HCT116 (cell line): ENCODE results near the gene FOXP2. TPM values are rescaled to one million over a fixed set of nuclear protein-coding genes. Genes with fewer than 3 reads are reported as not detected.

Source experiments
- ATAC-seq: fragments of 200-7000 bp; cut with Tn5 transposase; 2 replicates; pipeline ENCODE4 v1.9.1; 2020; ENCODE audit warnings: mild to moderate bottlenecking, moderate library complexity
- BruUV-seq: library from RNA; stranded (reverse); fragments of 400-500 nt; replicated peaks from 2 replicates; lab custom pipeline; 2021; lab: Mats Ljungman, UMichigan
- CTCF ChIA-PET: fragments of 300-600 bp; sonication (Branson Sonifier 250); formaldehyde crosslinking; loops from one replicate; lab custom pipeline; 2021; ENCODE audit warnings: antibody characterized with exemption; lab: Charles Lee
- POLR2A ChIA-PET: fragments of 300-600, 350-600 bp; sonication (Branson Sonifier 250); formaldehyde crosslinking; loops from one replicate; lab custom pipeline; 2021; ENCODE audit warnings: antibody characterized with exemption; lab: Charles Lee
- RAD21 ChIA-PET, 2 experiments: fragments of 300-600 bp; sonication (Branson Sonifier 250); formaldehyde crosslinking; loops; one replicate each; lab custom pipeline; 2023; ENCODE audit warnings: low total read pairs in 2 of 2; ENCODE audit not compliant: uncharacterized antibody in 2 of 2, unreplicated experiment in 2 of 2, low non-redundant PET in 1 of 2; lab: Charles Lee
- DNase-seq: peaks from one replicate; pipeline ENCODE4 v3.0.0-alpha.2; 2010; ENCODE audit warnings: low read depth, low spot score
- H2AFZ ChIP-seq: fragments of 200-600 bp; shearing (Covaris generic), sonication (generic); 2 replicates; pipeline ENCODE4 v1.6.1; 2017; ENCODE audit warnings: low read depth, mixed run types, mixed read lengths, antibody characterized with exemption, low read length; ENCODE audit not compliant: poor library complexity, severe bottlenecking
- H3K27ac ChIP-seq: 2 replicates; pipeline ENCODE4 v1.5.1; 2012; ENCODE audit warnings: low read depth, low read length
- H3K27me3 ChIP-seq: fragments of 200-600 bp; sonication (generic); 2 replicates; pipeline ENCODE4 v1.6.1; 2016; ENCODE audit warnings: mixed run types, low read length, mixed read lengths; ENCODE audit not compliant: insufficient read depth
- H3K36me3 ChIP-seq, 2 experiments: fragments of 200-500 bp in 1 of 2; fragments of 200-600 bp in 1 of 2; sonication (Bioruptor generic) in 1 of 2; sonication (generic) in 1 of 2; 2 replicates each; pipeline versions ENCODE4 v1.5.1 to v1.6.1; 2014 to 2016; ENCODE audit warnings: low read length in 2 of 2, inconsistent platforms in 1 of 2, mixed read lengths in 1 of 2, mixed run types in 1 of 2; ENCODE audit not compliant: insufficient read depth in 2 of 2, control insufficient read depth in 1 of 2
- H3K4me1 ChIP-seq, 2 experiments: fragments of 200-600 bp in 1 of 2; sonication (generic) in 1 of 2; 2 replicates each; pipeline versions ENCODE4 v1.5.1 to v1.6.1; 2012 to 2017; ENCODE audit warnings: low read length in 2 of 2, inconsistent platforms in 1 of 2, mild to moderate bottlenecking in 1 of 2, mixed read lengths in 1 of 2, mixed run types in 1 of 2, moderate library complexity in 1 of 2; ENCODE audit not compliant: insufficient read depth in 2 of 2, control insufficient read depth in 1 of 2
- H3K4me2 ChIP-seq: fragments of 200-600 bp; sonication (generic); 2 replicates; pipeline ENCODE4 v1.6.1; 2017; ENCODE audit warnings: mixed run types, low read length, mixed read lengths
- H3K4me3 ChIP-seq, 2 experiments: fragments of 200-600 bp in 1 of 2; sonication (generic) in 1 of 2; replicated peaks in 1 of 2; 2 replicates each; pipeline ENCODE4 v1.5.1; 2011 to 2016; ENCODE audit warnings: low read length in 2 of 2, control low read depth in 1 of 2, low read depth in 1 of 2, mild to moderate bottlenecking in 1 of 2, mixed read lengths in 1 of 2, mixed run types in 1 of 2
- H3K79me2 ChIP-seq: fragments of 200-600 bp; sonication (generic); 2 replicates; pipeline ENCODE4 v1.6.1; 2017; ENCODE audit warnings: mild to moderate bottlenecking, mixed run types, low read length, moderate library complexity, mixed read lengths; ENCODE audit not compliant: insufficient read depth
- H3K9ac ChIP-seq: fragments of 200-600 bp; sonication (generic); 2 replicates; pipeline ENCODE4 v1.6.1; 2016; ENCODE audit warnings: low read length, mixed read lengths
- H3K9me2 ChIP-seq: fragments of 200-600 bp; sonication (generic), shearing (Covaris generic); 2 replicates; pipeline ENCODE4 v1.6.1; 2017; ENCODE audit warnings: mixed run types, mild to moderate bottlenecking, moderate library complexity; ENCODE audit not compliant: insufficient read depth
- H3K9me3 ChIP-seq, 2 experiments: fragments of 200-500 bp in 1 of 2; fragments of 200-600 bp in 1 of 2; sonication (Bioruptor generic) in 1 of 2; sonication (generic) in 1 of 2; 2 replicates each; pipeline ENCODE4 v1.6.1; 2014 to 2017; ENCODE audit warnings: low read length in 2 of 2, mixed read lengths in 2 of 2, inconsistent platforms in 1 of 2, low read depth in 1 of 2, mild to moderate bottlenecking in 1 of 2, mixed run types in 1 of 2, moderate library complexity in 1 of 2; ENCODE audit not compliant: control insufficient read depth in 1 of 2, insufficient read depth in 1 of 2
- H4K20me1 ChIP-seq: fragments of 200-600 bp; sonication (generic), shearing (Covaris generic); 2 replicates; pipeline ENCODE4 v1.6.1; 2017; ENCODE audit warnings: mixed run types, mild to moderate bottlenecking, moderate library complexity; ENCODE audit not compliant: insufficient read depth
- ATF3 ChIP-seq: IDR thresholded peaks from 2 replicates; pipeline ENCODE4 v1.6.1; 2012
- CBX3 ChIP-seq: IDR thresholded peaks from 2 replicates; pipeline ENCODE4 v1.6.1; 2012; ENCODE audit warnings: low read depth
- CEBPB ChIP-seq: IDR thresholded peaks from 2 replicates; pipeline ENCODE4 v1.6.1; 2012; ENCODE audit warnings: low read depth
- CTCF ChIP-seq, 3 experiments: fragments of 200-600 bp in 1 of 3; sonication (generic) in 1 of 3; IDR thresholded peaks in 2 of 3; conservative IDR thresholded peaks in 1 of 3; 2 replicates each; pipeline ENCODE4 v1.5.1; 2012 to 2017; ENCODE audit warnings: low read depth in 2 of 3, low read length in 2 of 3, antibody characterized with exemption in 1 of 3, borderline replicate concordance in 1 of 3, control low read depth in 1 of 3, mild to moderate bottlenecking in 1 of 3, mixed read lengths in 1 of 3, mixed run types in 1 of 3, moderate library complexity in 1 of 3; ENCODE audit not compliant: insufficient read depth in 1 of 3
- FOSL1 ChIP-seq: IDR thresholded peaks from 2 replicates; pipeline ENCODE4 v1.6.1; 2012; ENCODE audit warnings: low read depth
- JUND ChIP-seq: IDR thresholded peaks from 2 replicates; pipeline ENCODE4 v1.6.1; 2012
- MAX ChIP-seq: IDR thresholded peaks from 2 replicates; pipeline ENCODE4 v1.6.1; 2012
- POLR2AphosphoS5 ChIP-seq: IDR thresholded peaks from 2 replicates; pipeline ENCODE4 v1.6.1; 2011; ENCODE audit warnings: mild to moderate bottlenecking, low read depth, low read length, moderate library complexity
- RAD21 ChIP-seq: IDR thresholded peaks from 2 replicates; pipeline ENCODE4 v1.6.1; 2012; ENCODE audit warnings: low read depth, mild to moderate bottlenecking
- SP1 ChIP-seq: IDR thresholded peaks from 2 replicates; pipeline ENCODE4 v1.6.1; 2012; ENCODE audit warnings: low read depth
- SRF ChIP-seq: IDR thresholded peaks from 2 replicates; pipeline ENCODE4 v1.6.1; 2012; ENCODE audit warnings: low read depth
- ZBTB33 ChIP-seq: IDR thresholded peaks from 2 replicates; pipeline ENCODE4 v1.6.1; 2011; ENCODE audit warnings: mild to moderate bottlenecking, low read length, moderate library complexity; ENCODE audit not compliant: insufficient replicate concordance; ENCODE audit errors: extremely low read depth
- ZNF274 ChIP-seq: fragments of 200-500 bp; sonication (Bioruptor generic); IDR thresholded peaks from 2 replicates; pipeline ENCODE4 v1.6.1; 2014; ENCODE audit warnings: mild to moderate bottlenecking, low read depth, low read length, inconsistent platforms
- intact Hi-C: fragments of 100-400 bp; cut with micrococcal nuclease; formaldehyde crosslinking; loops from 2 replicates; pipeline ENCODE4 v1.10.0; 2022
- microRNA-seq: library from miRNA; unstranded; fragments of <30 nt; microRNA quantifications from one replicate; pipeline ENCODE4, GENCODE V29; 2016; ENCODE audit warnings: borderline number of aligned reads
- total RNA-seq: library from RNA; stranded (reverse); gene quantifications from one replicate; pipeline ENCODE4 v1.2.1, GENCODE V29; 2021; ENCODE audit not compliant: unreplicated experiment

The FOXP2 gene
- total RNA-seq, 1 experiment from 2014 or later: 2.5 TPM

GRCh38 chr7:114741911-114742310 lies 327.3 kb downstream of the FOXP2 start:
- Histone ChIP-seq H3K9me3 (no peaks in the 10 kb centered on the region), H3K4me3 (no peak overlapping the region), H3K79me2 (no peaks in the 10 kb centered on the region), H3K4me1 (no peaks in the 10 kb centered on the region), H3K27ac (no peak overlapping the region), H3K4me2 (no peak overlapping the region), H3K9ac (no peak overlapping the region), H2AFZ (no peak overlapping the region), H4K20me1 (no peaks in the 10 kb centered on the region), H3K36me3 (no peaks in the 10 kb centered on the region)
- no TSS peak for BruUV-seq
- POLR2A ChIA-PET: no interaction called here
- RAD21 ChIA-PET: no interaction called here
- CTCF ChIA-PET: no interaction called here
- TF ChIP-seq SRF (no peak), ZNF274 (no peak), POLR2AphosphoS5 (no peak), CBX3 (no peak), CTCF (IDR thresholded peaks at IDR 0.05 in 2 of 3, conservative IDR thresholded peaks at IDR 0.05 in 1 of 3; ENCODE audit: borderline replicate concordance in 1 of 3, insufficient read depth in 1 of 3, low read depth in 2 of 3, low read length in 2 of 3) (no peak), ZBTB33 (no peak), CEBPB (no peak), ATF3 (no peak), FOSL1 (no peak), SP1 (no peak), RAD21 (no peak), JUND (no peak), MAX (no peak)
- TF ChIP-seq, all 23 proteins: peak for 0
- ATAC-seq (no peak), DNase-seq (no peak)
- Histone ChIP-seq H3K9me2 (no peaks in the 10 kb centered on the region), H3K27me3 (no peaks in the 10 kb centered on the region)
- intact Hi-C loops: no loop called here

Small RNAs within 50 kb of the gene (microRNA-seq; reads per million reads assigned to microRNA genes)
- gene MIR3666: not detected
